Kidney capillary endothelial cell (primary cell): ENCODE measurements around the gene CFDP1.

Experiments
- DNase-seq: peaks from one replicate; pipeline ENCODE4 v3.0.0-alpha.2; 2018; ENCODE audit warnings: low spot score

CFDP1 gene

DNA sequence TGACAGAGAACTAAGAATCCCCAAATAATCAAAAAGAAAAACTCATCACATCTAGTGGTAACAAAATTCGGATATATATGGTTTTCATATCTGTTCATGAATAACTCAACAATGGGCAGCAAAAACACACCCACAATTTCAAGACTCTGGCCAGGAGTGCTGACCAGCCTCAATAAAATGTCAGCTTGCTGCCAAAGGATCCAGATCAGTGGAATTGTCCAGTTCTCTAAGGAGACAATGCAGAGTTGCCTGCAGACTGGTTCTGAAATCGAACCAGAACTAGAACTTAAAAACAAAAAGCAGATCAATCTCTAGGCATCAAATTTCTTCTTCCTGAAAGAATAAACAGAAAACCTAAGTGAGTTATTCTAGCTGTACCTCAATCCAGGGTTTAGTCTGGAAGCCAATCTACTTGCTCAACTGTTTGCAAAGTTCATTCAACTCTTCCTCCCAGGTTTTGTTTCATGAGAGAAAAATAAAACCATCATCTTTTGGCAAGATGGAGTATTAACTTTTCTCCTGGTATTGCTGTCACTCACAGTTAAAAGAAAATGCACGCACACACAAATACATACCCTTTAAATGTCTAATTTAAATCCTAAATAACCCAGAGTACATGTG is 61.0 kb downstream of the CFDP1 start:
- DNase-seq = no peak

DNA sequence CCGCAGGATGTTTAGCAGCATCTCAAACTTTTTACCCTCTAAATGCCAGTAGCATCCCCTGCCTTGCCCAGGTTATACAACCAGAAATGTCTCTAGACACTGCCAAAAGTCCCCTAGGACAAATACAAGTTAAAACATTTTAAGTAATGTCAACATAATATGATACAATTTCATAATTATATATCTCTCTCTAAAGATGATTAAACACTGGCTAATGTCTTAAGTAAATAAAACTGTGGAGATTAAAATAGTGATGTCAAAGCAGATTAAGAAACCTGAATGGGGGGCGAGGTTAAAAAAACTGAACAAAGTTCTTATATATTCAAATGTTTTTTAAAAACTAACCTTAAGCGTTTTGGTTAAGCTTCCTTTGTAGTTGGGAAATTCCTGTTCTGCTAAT is 62.1 kb downstream of the CFDP1 start:
- no peak for DNase-seq

DNA sequence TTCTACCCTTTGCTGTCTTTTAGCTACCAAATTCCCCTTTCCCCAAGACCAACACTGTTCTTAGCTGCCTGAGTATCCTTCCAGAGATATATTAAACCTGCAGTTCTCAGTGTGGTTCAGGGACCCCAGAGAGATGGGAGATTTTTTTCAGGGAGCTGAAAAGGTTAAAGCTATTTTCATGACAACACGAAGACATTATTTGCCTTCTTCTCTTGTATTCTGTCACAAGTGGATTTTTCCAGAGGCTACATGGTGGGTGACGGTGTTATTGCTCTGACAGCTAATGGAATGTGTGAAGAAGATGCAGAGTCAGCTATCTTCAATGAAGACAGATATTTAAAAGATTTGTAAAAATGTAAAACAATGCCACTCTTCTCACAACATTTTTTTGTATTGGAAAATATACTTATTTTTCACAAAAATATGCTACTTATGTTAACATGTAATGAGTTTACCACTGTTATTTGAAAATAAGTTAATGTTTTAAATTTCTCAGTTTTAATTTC is 69.0 kb downstream of the CFDP1 start:
- DNase-seq = no peak

DNA sequence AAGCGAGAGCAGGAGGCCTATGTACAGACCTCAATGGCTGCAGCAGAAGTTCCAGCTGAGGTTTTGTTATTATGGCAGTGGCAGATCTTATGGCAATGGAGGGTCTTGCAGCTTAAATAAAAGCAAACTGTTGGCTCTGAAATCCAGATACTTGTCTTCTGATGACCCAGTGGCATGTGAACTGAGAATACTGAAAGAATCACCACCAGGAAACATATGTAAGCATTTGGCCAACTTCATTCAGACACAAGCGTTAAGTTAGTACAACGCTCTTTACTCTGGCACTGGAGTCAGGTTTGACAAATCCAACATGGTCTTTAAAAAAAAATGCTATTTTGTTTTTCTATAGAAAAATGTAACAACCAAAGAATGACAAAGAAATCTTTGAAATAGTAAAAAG is 70.5 kb downstream of the CFDP1 start:
- no peak for DNase-seq

DNA sequence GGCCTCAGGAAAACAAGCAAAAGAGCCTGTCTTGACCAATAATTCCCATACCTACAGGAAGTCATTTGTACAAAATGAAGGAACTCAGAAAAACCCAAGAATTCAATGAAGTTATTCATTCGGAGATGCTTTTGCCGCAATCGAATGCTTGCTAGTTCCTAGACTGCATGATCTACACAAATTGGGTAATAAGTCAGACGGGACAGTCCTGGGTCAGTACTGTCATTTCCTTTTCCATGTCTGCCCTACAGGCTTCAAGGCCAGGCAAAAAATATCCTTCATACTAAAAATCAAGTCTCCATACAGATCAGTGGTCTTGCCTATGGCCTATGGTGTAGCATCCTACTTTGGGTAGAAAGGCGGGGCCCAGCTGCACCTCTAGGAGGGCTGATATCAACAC is 71.4 kb downstream of the CFDP1 start:
- peak; percentile 36 for DNase-seq

DNA sequence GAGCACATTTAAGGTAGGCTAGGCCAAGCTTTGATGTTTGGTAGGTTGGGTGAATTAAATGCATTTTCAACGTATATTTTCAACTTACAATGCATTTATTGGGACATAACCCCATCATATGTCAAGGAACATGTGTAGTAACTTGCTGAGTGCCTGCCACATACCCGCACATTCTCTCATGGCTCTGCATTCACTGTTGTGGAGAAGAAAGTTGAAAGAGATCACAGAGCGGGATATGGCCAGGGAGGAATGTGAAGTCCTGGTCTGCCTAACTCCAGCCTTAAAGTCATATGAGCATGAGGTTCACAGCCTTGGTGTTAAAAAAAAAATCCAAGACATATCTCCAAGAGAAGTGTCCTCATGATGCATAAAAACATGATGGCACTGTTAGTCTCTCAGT is 79.1 kb downstream of the CFDP1 start:
- DNase-seq = no peak

DNA sequence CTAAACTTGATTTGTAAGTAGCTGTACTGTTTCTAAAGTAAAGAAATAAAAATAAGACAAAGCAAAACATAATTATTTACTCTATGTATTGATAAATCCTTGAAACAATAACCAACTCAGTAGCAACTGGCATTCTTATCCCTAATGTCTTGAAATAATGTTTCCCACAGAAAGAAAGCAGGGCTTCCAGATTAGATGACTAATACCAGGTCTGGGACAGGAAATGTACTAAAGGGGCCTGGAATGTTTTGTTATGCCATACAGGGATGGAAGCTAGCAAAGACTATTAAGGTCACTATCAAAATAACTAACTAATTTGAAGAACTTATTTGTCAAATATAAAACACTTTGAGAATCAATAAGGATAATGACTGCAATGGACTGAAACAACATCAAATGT is 82.1 kb downstream of the CFDP1 start:
- peak; percentile 85 for DNase-seq

DNA sequence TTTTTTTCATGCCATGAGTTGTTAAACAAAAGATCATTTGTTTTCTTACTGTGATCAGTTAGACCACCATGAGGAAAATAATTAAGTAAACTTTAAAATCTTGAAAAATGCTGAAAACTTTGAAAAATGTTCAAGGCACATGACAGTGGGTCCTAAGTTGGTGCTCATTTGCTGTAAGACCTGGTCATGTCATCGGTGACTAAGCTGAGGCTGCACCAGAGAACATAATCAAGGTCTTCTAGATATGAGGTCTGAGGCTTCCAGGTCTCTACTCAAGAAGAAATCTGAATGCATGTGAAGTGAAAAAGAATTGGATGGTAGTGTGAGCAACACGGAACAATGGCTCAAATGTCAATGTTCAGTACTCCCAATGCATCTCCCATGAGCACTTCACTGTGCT is 87.6 kb downstream of the CFDP1 start:
- DNase-seq = no peak

DNA sequence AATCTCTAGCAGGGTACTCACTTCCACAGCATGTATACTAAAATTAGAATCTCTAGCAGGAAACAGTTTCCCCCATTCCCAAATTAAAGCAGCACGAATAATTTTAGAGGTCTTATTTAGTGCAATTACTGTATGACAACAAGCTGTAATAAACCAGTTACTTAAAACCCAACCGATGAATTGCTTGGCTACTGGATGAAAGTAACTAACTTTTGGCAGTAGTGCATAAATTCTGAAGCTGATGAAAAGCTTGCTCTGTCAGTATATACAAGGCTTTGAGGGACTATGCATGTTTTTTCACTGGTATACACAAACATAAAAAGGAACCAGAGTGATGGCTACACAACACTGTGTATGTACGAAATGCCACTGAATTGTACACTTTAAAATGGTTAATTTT is 89.4 kb downstream of the CFDP1 start:
- DNase-seq = no peak

DNA sequence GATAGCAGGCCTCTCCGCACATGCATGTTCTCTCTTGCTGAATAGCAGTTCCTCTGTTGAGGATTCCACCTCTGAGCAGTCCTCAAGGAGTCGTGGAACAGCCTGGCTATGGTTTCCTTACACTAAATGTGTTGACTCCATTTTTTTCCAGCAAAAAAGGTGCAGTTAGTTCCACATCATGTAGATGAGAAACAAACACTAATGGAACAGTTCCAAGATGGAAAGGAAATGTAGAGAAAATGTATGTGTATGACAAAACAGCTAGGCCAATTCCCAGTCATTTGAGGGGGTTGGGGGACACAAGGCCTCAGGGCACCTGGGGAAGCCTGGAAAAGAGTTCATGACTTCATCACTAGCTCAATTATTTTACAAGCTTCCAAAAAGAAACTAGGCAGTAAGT is 90.0 kb downstream of the CFDP1 start:
- no peak for DNase-seq

DNA sequence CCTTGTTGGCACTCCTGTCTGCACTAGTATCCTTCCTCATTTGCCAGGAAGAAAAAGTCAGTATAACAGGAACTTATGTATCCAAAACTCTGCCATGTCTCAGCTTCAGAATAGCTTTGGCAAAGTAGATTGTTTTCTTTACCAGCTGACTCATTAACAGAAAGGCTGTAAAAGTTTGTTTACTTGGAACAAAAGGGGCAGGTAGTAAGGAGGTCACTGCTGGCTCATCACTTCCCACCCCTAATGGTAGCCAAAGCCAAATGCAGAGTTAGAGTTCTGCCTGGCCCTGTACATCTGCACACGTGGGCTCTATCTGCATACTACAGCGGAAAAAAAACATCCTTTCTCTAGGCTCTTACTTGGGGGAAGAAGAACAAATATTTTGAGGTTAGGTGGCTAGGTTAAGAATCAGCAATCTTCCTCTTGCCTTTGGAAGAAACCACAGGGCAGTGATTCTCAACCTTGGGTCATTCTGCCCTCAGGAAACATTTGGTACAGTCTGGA is 90.9 kb downstream of the CFDP1 start:
- DNase-seq = peak; percentile 92

DNA sequence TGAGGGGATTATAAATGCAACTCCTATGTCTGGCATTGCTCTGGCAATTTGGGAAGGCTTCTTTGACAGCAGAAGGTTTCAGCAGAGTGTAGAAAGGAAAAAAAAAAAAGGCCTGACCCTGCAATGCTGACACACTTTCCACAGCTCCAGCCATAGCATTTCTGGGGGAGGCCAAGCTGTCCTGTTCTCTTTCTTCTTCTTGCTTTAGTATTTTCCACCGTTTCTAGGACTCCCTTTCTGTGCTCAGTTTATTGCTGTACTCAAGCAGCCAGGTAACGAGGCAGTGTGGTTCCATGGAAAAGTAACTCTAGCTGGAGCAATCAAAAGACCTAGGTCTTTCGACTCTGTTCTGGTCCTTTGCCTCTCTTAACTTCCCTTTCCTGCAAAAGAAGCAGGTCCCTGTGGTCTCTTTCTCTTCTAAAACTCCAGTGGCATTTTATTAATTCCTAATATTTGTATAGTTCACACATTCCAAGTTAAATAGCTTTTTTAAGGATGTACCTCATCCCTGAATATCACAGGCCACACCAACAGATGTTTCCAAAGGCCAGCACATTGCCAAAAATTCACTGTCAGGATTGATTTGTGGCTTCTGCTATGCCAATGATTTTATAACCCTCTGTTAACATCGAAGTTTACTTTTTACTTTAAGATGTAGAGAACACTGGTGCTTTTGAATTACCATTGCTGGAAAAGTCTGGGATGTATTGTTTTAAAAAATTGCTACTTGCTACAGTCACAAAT is 91.6 kb downstream of the CFDP1 start:
- DNase-seq = no peak

DNA sequence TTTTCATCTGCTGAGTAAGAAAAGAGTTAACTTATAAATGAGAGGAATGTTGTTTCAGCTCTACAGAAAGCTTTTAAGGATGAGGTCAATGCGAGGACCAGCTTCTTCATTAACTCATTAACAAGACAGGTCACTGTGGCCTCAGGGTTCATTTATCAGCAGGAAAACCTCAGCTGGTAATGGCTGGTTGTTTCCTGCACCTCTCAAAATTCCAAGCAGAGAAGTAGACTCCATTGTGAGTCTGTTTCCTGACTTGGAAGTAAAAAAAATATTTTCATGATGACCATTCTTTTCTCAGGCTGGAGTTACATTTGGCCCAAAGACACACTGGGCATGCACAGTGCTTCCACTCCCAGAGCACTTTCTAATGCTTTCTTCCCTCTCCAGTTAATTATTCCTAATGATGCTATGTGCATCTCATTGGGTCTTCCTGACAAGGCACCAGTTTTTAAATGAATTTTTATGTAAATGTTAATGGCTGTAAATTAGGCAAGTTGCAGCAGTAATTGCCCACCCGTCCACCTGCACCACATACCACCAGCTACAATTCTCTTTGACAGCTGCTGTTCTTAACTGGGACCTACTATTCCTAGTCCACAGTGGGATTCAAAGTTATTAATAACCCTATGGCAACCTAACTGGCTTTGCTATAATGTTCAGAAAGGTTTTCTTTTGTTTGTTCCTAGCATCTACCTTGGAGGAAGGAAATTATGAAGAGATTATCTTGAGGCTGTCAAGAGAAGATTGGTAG is 92.4 kb downstream of the CFDP1 start:
- DNase-seq = peak; percentile 92

DNA sequence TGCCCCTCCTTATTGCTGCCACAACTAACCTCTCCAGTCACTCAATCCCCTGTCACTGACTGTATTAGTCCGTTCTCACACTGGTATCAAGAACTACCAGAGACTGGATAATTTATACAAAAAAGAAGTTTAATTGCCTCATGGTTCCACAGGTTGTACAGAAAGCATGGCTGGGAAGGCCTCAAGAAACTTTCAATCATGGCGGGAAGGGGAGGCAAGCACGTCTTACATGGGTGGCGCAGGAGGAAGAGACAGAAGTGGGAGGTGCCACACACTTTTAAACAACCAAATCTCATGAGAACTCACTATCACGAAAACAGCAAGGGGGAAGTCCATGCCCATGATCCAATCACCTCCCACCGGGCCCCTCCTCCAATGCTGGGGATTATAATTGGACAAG is 95.9 kb downstream of the CFDP1 start:
- no peak for DNase-seq

DNA sequence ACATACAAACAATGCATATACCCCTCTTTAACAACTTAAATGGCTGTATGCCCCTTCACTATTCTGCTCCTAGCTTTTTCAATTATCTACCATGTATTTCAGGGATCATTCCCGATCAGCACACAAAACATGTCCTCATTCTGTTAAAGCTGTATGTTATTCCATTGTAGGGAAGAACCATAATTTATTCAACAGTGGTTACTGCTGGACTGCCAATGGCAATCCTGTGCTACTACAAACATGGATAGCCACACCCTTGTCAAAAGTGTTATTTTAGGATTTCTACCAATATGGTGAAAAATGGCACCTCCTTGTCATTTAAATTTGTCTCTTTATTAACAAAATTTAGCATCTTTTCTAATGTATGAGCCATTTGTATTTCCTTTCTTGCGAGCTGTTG is 96.8 kb downstream of the CFDP1 start:
- no peak for DNase-seq

DNA sequence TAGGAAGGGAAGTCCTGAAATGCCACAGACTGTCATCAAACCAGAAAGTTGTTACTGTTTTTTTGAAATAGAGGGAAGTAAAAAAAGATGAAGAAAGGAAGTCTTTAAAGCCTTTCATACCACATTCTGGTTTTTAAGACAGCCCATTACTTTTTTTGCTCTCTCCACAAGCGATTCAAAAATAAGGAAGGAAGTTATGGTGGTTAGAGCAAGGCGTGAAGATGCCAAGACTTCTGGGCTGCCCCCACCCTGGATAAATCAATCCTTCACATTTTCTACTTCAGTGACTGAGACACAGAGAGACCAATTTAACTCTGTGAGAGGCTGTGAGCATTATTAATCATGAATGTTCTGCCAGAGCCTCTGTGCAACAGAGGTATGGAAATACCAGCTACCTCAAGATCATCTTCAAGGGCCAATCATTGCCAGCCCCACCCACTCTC is 99.6 kb downstream of the CFDP1 start:
- no peak for DNase-seq

DNA sequence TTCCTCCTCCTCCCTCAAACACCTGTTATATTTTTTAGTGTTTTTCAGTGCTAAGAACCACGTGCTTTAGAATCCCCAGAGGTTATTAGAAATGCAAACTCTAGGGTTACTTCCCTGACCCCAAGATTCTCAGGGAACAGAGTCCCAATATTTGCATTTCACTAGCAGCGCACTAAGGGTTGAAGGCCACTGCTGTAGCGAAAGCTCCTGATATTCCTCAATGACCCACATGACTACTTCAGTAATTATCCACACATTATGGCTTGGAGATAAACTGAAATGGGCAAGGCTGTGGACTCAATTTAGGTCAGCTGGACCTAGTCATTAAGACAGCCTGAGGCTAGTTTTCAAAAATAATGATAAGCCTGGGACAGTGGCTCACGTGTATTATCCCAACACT is 103.4 kb downstream of the CFDP1 start:
- DNase-seq = no peak

DNA sequence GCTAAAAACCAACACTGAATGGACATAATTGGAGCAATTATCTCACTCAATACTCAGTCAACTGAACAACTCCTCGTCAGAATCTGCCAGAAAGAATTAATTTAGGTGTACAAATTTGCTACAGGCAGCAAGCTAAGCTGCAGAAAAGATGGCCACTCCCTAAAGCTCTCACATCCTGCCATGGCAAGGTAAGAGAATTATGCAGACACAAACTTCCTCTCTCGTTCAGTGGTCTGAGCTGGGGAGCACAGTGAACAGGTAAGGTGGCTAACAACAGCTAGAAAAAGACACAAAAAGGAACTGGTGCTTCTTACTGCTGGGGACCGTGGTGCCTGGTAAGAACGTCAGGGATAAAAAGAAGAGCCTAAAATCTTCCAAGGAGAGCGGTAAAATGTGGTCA is 107.0 kb downstream of the CFDP1 start:
- DNase-seq = no peak

DNA sequence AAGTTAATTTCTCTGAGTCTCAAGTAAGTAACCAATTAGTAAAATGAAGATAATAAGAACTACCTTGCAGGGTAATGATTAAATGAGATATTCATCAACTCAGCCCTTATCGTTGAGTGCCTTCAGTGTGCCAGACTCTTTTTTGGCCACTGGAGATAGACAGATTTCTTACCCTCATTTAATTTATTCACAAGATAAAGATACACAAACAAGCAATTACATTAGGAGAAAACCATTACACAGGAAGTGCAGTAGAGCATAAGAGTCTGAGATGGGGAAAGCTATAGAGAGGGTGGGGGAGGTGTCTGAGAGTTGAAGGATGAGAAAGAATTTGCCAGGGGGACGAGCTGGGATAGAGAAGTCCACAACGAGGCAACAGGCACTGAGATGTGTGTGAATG is 109.4 kb downstream of the CFDP1 start:
- no peak for DNase-seq

DNA sequence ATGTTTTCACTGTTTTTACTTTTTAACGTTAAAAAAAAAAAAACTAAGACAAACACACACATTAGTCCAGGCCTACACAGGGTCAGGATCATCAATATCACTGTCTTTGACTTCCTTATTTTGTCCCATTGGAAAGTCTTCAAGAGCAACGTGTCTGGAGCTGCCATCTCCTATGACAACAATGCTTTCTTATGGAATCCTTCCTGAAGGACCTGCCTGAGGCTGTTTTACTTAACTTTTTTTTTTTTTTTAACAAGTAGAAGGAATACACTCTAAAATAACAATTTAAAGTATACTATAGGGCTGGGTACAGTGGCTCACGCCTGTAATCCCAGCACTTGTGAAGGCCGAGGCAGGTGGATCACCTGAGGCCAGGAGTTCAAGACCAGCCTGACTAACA is 110.1 kb downstream of the CFDP1 start:
- DNase-seq = no peak

DNA sequence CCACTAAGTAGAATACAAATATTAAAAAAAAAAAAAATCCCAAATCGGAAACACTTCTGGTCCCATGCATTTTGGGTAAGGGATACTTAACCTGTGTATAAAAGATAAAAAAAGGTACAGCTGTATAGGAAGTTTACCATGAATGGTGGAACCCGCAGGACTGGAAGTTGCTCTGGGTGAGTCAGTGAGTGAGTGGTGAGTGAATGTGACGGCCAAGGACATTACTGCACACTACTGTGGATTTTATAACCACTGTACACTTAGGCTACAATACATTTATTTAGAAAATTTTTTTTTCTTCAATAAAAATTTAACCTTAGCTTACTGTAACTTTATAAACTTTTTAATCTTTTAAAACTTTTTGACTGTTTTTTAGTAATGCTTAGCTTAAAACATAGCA is 110.6 kb downstream of the CFDP1 start:
- peak; percentile 52 for DNase-seq

DNA sequence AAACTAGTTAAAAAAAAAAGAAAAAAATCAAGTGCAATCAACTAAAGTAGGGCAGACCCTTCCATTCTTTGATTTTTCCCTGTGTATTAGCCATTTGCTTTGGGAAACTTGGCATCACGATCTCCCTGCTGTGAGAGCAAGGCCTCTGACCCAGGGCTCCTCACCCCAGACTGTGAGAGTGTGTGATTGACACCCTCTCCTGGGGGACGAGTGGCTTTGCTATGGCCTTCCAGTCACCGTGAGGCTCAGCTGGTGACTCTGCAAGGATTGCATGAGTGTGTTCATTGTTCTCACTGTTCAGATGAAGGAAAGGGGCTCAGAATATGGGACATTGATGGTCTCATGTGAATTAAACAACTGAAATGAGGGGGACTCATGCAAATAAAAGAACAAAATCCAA is 112.9 kb downstream of the CFDP1 start:
- DNase-seq = no peak
